Frontal cortex (tissue), 4 donors: ENCODE measurements around the gene SRP68. TPM values are rescaled to one million over a fixed set of nuclear protein-coding genes. Genes with fewer than 3 reads are reported as not detected.

ENCODE experiments used
- DNase-seq, 2 donors: peaks; one replicate each; pipeline ENCODE4 v3.0.0; 2012; ENCODE audit warnings: low spot score in 2 of 2
- FAIRE-seq: peaks from 2 replicates; lab custom pipeline; 2012; peaks lifted over from hg19 to GRCh38; lab: Jason Lieb, UNC
- total RNA-seq: library from RNA; depleted of rRNA; stranded (reverse); fragments of >200 nt; gene quantifications from one replicate; pipeline ENCODE4 v1.2.3, GENCODE V29; 2014
- donor health status: control.
- donor health status: control.
- donor health status: control.

SRP68 gene
- 16.7 TPM for total RNA-seq

- DNase-seq, result peak; percentile 96 to 98
- FAIRE-seq, result no peak
Observed at GRCh38 chr17:76072148-76072858, at the start of gene SRP68. SRP68 (minus strand) TSS chr17:76072517; CDS start chr17:76072491, 26 bp downstream.

DNA sequence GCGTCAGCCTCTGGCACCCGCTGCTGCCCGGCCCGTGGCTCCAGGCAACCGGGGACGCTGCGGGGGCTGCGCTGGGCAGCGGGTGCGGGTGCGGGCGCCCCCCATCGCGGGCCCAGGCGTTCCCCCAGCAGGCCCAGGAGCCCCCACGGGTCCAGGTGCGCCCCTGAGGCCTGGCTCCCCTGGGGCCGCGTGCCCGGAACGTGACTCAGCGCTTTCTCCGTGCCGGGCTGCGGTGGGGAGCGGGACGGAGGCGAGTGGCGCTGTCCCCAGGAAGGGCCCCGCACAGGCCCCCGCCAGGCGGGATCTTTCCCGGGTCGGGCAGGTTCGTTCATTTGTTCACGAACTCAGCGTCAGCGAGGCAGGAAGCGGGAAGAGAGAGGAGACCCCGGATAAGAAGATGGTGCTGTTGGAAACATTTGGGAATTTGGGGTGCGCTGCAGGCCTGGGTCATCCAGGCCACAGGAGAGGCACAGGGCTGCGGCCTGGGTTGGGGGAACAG lies 49.7 kb upstream of the SRP68 start:
- FAIRE-seq (no peak), DNase-seq (peak; percentile 66 to 74)

DNA sequence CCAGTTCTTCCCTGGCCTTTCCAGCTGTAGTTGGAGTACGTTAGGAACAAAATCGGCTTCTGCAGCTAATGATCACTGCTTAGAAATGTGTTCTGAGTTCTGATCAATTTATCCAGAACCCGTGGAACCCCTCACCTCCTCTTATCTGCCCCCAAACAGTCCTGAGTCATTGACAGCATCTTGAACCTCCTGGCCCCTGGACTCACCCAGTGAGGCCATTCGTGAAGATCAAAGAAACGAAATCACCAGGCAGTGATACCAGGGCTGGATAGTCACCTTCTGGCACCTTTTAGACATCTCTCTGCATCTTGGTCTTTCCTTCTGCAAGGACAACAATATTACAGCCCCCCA lies 48.3 kb upstream of the SRP68 start:
- no peak for DNase-seq
- FAIRE-seq, result no peak

GRCh38 chr17:76119409-76120371 lies 47.4 kb upstream of the SRP68 start:
- FAIRE-seq (no peak), DNase-seq (no peak)

- no peak for FAIRE-seq
Observed at GRCh38 chr17:76115138-76115754, 42.9 kb upstream of the SRP68 start.

GRCh38 chr17:76111956-76112355 lies 39.6 kb upstream of the SRP68 start:
- DNase-seq (no peak), FAIRE-seq (no peak)

More at GRCh38 chr17:76115138-76115754, 42.9 kb upstream of the SRP68 start:
- DNase-seq, result no peak

DNA sequence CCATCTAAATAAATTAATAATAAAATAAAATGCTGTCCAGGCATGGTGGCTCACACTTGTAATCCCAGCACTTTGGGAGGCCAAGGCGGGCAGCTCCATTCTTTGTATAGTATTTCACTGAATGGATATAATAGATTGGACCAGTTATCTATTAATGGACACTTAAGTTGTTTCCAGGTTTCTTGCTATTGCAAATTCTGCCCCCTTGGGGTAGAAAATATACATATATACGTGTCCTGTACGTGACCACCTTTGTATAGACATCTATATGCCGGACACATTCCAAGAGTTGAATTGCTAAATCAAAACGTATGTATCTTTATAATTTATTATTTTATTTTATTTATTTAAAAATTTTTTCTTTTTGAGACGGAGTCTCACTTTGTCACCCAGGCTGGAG lies 35.2 kb upstream of the SRP68 start:
- no peak for FAIRE-seq
- DNase-seq, result no peak

GRCh38 chr17:76106703-76107102 lies 34.4 kb upstream of the SRP68 start:
- no peak for DNase-seq
- FAIRE-seq, result no peak

DNA sequence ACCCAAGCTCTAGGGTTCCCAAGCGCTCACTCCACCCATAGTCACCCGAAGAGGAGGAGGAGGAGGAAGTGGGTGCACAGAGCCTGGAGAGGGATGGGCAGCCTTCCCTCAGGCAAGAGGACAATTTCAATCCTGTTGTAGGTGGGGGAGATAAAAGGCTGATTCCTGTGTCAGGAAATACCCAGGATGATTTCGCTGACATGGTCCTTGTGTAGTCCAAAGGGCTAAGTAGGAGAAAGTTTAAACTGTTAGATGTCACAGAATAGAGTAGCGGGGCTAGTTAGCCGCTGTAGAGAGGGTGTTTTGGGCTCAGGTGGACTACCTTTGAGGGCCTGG lies 32.5 kb upstream of the SRP68 start:
- FAIRE-seq (no peak), DNase-seq (no peak)

DNA sequence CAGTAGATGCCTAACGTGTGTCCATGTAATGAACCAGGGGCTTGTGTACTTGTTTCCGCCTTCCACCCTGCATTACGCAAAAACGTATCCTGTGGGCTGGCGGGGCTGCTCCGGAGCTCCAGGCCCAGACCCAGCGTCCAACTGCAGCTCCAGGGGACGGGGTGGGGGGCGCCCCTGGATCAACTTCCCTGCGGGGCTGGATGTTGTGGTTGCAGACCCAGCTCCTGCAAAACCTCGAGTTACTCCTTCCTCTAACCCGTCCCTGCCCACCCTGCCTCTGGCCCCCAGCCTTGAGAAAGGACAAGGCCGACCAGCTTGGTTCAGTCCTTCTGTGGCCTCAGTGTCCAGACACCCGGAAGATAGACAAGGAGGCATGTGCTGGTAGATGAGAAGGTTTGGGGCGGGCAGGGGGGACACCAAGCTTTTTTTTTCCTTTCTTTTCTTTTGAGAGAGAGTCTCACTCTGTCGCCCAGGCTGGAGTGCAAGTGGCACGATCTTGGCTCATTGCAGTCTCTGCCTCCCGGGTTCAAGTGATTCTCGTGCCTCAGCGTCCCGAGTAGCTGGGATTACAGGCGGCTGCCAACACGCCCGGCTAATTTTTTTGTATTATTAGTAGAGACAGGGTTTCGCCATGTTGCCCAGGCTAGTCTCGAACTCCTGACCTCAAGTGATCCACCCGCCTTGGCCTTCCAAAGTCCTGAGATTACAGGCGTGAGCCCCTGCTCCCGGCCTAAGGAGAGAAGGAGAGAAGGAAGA lies 32.0 kb upstream of the SRP68 start:
- FAIRE-seq, result no peak
- DNase-seq, result no peak

DNA sequence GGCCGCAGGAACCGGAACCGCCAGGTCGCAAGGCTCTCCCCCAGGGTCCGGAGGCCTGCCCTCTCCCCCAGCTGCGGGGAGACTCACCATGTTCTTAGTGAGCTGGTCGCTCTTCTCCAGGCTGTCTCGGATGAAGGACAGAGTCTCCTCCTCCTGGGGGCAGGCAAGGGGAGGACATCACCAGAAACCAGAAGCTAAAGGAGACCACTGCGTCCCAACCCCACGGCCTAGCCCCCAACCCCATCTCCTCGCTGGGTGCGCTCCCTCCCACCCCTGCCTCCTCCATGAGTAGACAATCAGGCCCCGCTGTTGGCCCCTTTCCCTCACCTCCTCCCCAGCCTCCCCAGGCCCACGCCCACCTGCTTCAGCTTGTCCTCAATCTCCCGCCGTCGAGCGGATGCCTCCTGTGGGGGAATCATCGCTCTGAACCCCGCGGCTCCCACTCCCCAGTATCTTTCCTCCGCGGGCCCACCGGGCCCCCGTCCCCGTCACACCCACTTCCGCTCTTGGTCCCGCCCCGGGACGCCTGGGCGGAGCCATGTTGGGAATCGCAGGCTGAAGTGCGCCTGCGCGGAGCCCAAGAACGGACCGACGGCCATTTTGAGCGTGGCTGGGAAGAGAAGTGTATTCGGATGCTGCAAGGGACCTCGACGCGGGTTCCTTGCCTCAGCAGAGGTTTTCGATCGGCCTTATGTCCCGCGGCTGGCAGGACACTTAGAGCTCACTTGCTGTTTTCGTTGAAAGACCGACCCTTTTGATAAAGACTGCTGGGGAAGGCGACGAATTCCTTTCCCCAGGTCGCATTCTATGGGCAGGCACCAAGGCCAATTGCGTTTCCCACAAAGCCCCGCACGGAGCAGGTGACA lies 31.2 kb upstream of the SRP68 start, which contains the start of gene EXOC7:
Gene EXOC7, minus strand, starts transcription at position 514 of the 866 bp plus-strand sequence. Its CDS starts 95 bp downstream, at position 419.
- no peak for FAIRE-seq

GRCh38 chr17:76102944-76103273 lies 30.6 kb upstream of the SRP68 start:
- FAIRE-seq (no peak), DNase-seq (no peak)

More for the DNA sequence above, 31.2 kb upstream of the SRP68 start, which contains the start of gene EXOC7:
- peak; percentile 85 to 92 for DNase-seq

DNA sequence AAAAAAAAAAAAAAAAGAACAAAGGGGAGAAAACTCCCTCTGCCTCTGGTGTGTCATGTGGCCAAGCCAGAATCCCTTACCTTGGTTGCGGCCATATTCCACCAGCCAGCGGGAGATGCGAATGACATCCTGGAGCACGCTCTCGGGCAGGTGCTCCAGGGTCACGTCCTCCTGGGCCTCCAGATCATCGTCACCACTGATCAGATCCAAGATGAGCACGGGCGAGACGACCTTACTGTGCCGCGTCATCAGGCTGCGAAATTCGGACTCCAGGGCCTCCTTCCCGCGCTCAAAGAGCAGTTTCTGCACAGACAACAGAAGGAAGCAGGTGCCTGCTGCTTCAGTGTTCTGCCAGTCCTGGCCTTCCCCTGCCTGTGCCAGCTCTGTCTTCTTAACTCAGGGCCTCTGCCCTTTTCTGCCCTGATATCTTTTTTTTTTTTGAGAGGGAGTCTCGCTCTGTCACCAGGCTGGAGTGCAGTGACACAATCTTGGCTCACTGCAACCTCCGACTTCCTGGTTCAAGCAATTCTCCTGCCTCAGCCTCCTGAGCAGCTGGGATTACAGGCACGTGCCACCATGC lies 25.5 kb upstream of the SRP68 start:
- no peak for DNase-seq
- FAIRE-seq, result no peak

DNA sequence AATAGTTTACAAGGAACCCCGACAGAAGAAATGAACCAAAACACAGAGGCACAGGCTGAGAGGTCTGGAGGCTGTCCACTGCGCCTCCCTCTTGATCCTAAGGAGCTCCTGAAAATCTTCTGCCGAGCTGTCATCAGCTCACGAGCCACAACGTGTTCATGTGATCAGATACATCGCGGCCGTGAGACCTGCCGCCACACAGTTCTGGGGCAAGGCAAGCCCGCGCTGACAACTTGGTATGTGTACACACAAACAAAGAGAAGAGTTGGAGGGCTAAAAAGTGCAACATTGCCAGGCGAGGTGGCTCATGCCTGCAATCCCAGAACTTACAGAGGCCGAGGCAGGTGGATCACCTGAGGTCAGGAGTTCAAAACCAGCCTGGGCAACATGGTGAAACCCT lies 23.6 kb upstream of the SRP68 start:
- no peak for FAIRE-seq
- DNase-seq, result no peak

DNA sequence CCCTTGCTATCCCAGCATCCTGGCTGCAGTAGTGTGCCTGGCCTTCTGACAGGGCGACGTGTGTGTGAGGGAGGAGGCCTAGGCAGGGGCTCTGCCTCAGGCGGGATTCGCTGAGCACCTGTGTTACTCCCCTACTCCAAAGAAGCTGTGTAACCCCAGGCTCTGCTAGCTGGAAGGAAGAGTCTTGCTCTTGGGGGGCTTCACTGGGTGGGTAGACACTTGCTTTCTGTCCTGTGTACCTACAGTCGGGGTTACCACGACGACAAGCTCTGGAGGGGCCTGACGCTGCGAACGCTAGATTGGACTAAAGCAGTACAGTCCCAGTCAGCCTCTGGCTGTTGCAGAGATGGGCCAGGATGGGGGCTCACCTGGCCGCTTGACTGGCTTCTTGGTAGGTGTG lies 21.7 kb upstream of the SRP68 start:
- FAIRE-seq, result no peak
- DNase-seq, result no peak

DNA sequence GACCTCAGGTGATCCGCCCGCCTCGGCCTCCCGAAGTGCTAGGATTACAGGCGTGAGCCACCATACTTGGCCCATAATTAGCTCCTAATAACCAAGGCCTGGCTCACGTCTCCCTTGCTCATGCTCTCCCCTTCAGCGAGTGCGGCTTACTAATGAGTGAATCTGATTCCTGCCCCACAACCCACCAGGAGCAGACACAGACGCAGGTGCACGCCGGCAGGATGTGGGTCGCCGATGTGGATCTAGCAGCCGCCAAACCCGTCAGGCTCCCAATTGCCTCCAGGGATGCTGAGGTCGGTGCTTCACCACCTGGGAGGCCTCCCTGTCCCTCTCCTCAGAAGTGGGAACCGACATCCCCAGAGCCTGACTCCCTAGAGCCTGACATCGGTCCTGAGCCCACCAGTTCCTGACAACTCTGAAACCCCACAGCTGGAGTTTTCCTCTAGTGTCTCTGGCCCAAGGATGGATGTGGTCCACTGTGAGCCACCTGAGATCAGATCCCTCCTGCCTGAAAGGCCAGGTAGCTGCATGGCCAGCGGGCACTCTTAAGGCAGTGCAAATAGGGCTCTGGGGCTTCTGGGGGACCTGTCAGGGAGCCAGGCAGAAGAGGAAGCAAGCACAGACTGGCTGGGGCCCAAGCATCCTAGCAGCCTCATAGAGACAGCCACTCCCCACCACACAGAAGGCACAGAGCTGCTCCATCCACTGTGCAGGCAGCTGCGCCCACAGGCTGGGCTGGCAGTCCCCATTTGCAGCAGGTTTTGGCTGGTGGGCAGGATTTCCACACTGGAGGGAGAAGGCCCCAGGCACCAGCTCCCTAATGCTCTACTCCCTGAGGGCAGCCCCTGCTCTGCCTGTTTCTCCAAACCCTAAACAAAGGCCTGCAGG lies 20.5 kb upstream of the SRP68 start:
- FAIRE-seq (no peak), DNase-seq (no peak)

DNA sequence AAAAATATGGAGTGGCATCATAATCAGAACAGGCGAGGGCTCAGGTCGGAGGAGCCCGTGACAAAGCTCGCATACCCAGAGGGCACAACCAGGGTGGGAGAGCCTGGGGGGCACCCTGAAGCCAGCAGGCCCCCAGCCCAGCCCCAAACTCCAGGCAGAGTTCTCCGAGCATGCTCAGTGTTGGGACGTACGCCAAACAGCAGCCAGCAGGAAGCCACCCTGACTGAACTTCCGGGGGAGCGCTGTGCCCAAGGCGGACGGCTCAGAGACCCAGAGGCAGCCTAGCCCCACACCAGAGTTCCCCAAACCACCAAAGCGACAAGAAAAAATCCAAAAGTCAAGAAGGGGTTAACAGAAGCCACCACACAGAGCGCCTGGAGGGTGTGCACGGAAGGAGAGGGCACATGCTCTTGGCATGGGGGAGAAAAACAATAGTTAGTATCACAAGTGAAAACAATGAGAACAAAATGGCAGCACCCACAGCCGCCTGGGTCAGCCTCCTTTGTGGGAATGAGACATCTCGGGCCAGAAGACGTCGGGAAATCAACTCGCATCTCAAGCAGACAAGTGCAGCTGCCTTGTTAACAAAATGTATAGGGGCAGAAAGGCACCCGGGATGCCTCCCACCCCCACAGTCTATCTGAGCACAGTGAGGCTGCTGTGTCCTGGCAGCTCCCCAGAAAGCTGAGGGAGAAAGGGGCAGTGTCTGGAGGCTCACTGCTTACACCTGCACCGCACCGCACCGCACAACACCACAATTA lies 19.4 kb upstream of the SRP68 start:
- FAIRE-seq, result no peak

More for the DNA sequence above, 19.4 kb upstream of the SRP68 start:
- no peak for DNase-seq
